PFSK-1 (cell line): Measurements from ENCODE around the gene KCNC4.

Experiments used
- FOXP2 ChIP-seq: optimal IDR thresholded peaks from 2 replicates; pipeline ENCODE3; 2011; ENCODE audit warnings: borderline replicate concordance, control low read depth, inconsistent platforms; ENCODE audit not compliant: insufficient read depth; ENCODE audit errors: extremely low read length, extremely low read depth
- POLR2AphosphoS5 ChIP-seq: IDR thresholded peaks from 2 replicates; pipeline ENCODE4 v1.6.1; 2012; ENCODE audit warnings: low read depth, mild to moderate bottlenecking, control low read depth, low read length, moderate library complexity
- REST ChIP-seq, 2 experiments: IDR thresholded peaks; 2 replicates each; pipeline versions ENCODE4 v1.6.1 to v1.8.0; 2011 to 2012; ENCODE audit warnings: low read depth in 2 of 2, low read length in 2 of 2, control low read depth in 1 of 2, inconsistent platforms in 1 of 2, mild to moderate bottlenecking in 1 of 2, moderate library complexity in 1 of 2; ENCODE audit not compliant: insufficient read depth in 1 of 2
- SIN3A ChIP-seq: IDR thresholded peaks from 2 replicates; pipeline ENCODE4 v1.6.1; 2012; ENCODE audit warnings: mild to moderate bottlenecking, low read length, moderate library complexity, borderline replicate concordance; ENCODE audit not compliant: insufficient read depth
- TAF1 ChIP-seq: IDR thresholded peaks from 2 replicates; pipeline ENCODE4 v1.6.1; 2012; ENCODE audit warnings: low read length, control low read depth, borderline replicate concordance; ENCODE audit not compliant: insufficient read depth

The KCNC4 gene

GRCh38 chr1:110188035-110188618 is 22.0 kb upstream of the KCNC4 start:
- TF ChIP-seq FOXP2 (no peak), TAF1 (peak; percentile 43; the same call in 1 of the 2 replicates), SIN3A (no peak), POLR2AphosphoS5 (no peak), REST (IDR thresholded peaks at IDR 0.05; ENCODE audit: insufficient read depth in 1 of 2, low read depth in 2 of 2, low read length in 2 of 2) (peak in 1 of 2 experiments; percentile 43; a peak in 1 of 4 replicates)

GRCh38 chr1:110189181-110189580 is 20.9 kb upstream of the KCNC4 start:
- TF ChIP-seq FOXP2 (no peak), TAF1 (no peak), SIN3A (no peak)

- no peak for TF ChIP-seq FOXP2
Measured at GRCh38 chr1:110190282-110190929, 19.7 kb upstream of the KCNC4 start.

- no peak for TF ChIP-seq TAF1
- TF ChIP-seq REST (IDR thresholded peaks at IDR 0.05; ENCODE audit: insufficient read depth in 1 of 2, low read depth in 2 of 2, low read length in 2 of 2) = no peak
- TF ChIP-seq SIN3A = no peak
- TF ChIP-seq FOXP2 = no peak
- TF ChIP-seq POLR2AphosphoS5 = no peak
Measured at GRCh38 chr1:110192541-110192940, 17.6 kb upstream of the KCNC4 start.

GRCh38 chr1:110195196-110195595 is 14.9 kb upstream of the KCNC4 start:
- TF ChIP-seq FOXP2 = no peak
- TF ChIP-seq POLR2AphosphoS5 = no peak
- no peak for TF ChIP-seq REST (IDR thresholded peaks at IDR 0.05; ENCODE audit: insufficient read depth in 1 of 2, low read depth in 2 of 2, low read length in 2 of 2)
- TF ChIP-seq SIN3A = no peak
- no peak for TF ChIP-seq TAF1

GRCh38 chr1:110196917-110197765 is 13.0 kb upstream of the KCNC4 start:
- no peak for TF ChIP-seq SIN3A
